Kidney epithelial cell (primary cell): ENCODE measurements around the gene ZNF280D. TPM values are rescaled to one million over a fixed set of nuclear protein-coding genes. Genes with fewer than 3 reads are reported as not detected.

Experiments
- DNase-seq: peaks from one replicate; pipeline ENCODE4 v3.0.0-alpha.2; 2010; ENCODE audit warnings: low read depth
- H3K27me3 ChIP-seq: 2 replicates; pipeline ENCODE4 v1.6.0; 2011; ENCODE audit warnings: low read length; ENCODE audit not compliant: control insufficient read depth, insufficient read depth
- H3K36me3 ChIP-seq: 2 replicates; pipeline ENCODE4 v1.5.1; 2011; ENCODE audit warnings: low read length; ENCODE audit not compliant: control insufficient read depth, insufficient read depth
- H3K4me3 ChIP-seq: 2 replicates; pipeline ENCODE4 v1.5.1; 2011; ENCODE audit warnings: low read depth, mild to moderate bottlenecking, control low read depth, low read length
- total RNA-seq: library from RNA; depleted of rRNA; stranded (reverse); fragments of >200 nt; gene quantifications from 2 replicates; pipeline ENCODE4 v1.2.3, GENCODE V29; 2015
- TF ChIP-seq, protein P1 (sequence below): IDR thresholded peaks from 2 replicates; pipeline ENCODE4 v1.5.1; 2011; ENCODE audit warnings: mild to moderate bottlenecking, moderate library complexity, low read length, control low read depth, inconsistent platforms; ENCODE audit not compliant: insufficient read depth, poor library complexity, severe bottlenecking

The ZNF280D gene
- total RNA-seq, 1 donor from 2014 or later, result 13.3 TPM

GRCh38 chr15:56776839-56777238, 43.5 kb upstream of the ZNF280D start:
- Histone ChIP-seq H3K27me3 (no peaks in the 10 kb centered on the region), H3K4me3 (no peak overlapping the region), H3K36me3 (no peaks in the 10 kb centered on the region)
- TF ChIP-seq, protein P1, sequence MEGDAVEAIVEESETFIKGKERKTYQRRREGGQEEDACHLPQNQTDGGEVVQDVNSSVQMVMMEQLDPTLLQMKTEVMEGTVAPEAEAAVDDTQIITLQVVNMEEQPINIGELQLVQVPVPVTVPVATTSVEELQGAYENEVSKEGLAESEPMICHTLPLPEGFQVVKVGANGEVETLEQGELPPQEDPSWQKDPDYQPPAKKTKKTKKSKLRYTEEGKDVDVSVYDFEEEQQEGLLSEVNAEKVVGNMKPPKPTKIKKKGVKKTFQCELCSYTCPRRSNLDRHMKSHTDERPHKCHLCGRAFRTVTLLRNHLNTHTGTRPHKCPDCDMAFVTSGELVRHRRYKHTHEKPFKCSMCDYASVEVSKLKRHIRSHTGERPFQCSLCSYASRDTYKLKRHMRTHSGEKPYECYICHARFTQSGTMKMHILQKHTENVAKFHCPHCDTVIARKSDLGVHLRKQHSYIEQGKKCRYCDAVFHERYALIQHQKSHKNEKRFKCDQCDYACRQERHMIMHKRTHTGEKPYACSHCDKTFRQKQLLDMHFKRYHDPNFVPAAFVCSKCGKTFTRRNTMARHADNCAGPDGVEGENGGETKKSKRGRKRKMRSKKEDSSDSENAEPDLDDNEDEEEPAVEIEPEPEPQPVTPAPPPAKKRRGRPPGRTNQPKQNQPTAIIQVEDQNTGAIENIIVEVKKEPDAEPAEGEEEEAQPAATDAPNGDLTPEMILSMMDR, result no peak
- DNase-seq, result no peak

GRCh38 chr15:56775641-56776040, 42.3 kb upstream of the ZNF280D start:
- H3K36me3 ChIP-seq, result no peaks in the 10 kb centered on the region
- H3K4me3 ChIP-seq, result no peak overlapping the region
- no peak for DNase-seq
- TF ChIP-seq, protein P1, result no peak
- H3K27me3 ChIP-seq, result no peaks in the 10 kb centered on the region

- no peak overlapping the region for H3K4me3 ChIP-seq
- H3K36me3 ChIP-seq, result no peaks in the 10 kb centered on the region
- DNase-seq, result no peak
- H3K27me3 ChIP-seq, result no peaks in the 10 kb centered on the region
- TF ChIP-seq, protein P1, result no peak
Measured at GRCh38 chr15:56774356-56774755, 41.0 kb upstream of the ZNF280D start.

GRCh38 chr15:56772868-56773639, 39.7 kb upstream of the ZNF280D start:
- TF ChIP-seq, protein P1, result no peak
- no peaks in the 10 kb centered on the region for H3K27me3 ChIP-seq
- H3K4me3 ChIP-seq, result no peak overlapping the region
- H3K36me3 ChIP-seq, result no peaks in the 10 kb centered on the region
- DNase-seq, result no peak

DNA sequence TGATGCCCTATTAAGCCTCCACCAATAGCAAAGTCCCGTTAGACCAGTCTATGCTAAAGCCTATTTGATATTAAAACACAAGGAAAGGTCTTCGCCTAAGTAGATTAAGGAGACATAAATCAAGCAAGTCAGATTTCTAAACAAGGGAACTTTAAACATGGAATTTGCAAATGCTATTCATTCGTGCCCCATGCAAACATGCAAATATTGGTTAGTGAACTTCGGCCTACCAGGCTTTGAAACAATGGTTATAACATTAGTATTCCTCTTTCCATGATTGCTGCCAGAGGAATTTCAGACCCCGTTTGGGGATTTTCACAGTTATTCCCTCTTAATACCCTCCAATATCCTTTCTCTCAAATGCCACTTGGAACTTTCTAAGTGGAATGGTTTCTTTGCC, 36.9 kb upstream of the ZNF280D start:
- no peaks in the 10 kb centered on the region for H3K36me3 ChIP-seq
- no peak for DNase-seq
- H3K27me3 ChIP-seq, result no peaks in the 10 kb centered on the region
- H3K4me3 ChIP-seq, result no peak overlapping the region
- TF ChIP-seq, protein P1, result no peak

DNA sequence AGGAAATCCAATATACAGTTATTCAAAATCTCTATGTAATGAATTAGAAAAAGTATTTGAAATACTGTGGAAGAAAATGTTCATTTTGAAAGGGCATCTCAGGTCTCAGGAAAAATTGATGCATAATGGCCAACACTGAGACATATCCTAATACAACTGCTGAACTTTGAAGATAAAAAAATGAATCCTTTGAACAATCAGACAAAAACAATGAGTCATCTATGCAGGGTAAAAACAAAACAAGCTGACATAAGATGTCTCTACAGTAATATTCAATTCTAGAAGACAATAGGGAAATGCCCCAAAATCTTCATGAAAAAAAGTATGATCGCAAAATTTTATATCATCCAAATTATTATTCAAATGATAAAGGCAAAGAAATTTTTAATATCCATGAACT, 34.0 kb upstream of the ZNF280D start:
- DNase-seq, result no peak
- Histone ChIP-seq H3K27me3 (no peaks in the 10 kb centered on the region), H3K4me3 (no peak overlapping the region), H3K36me3 (no peaks in the 10 kb centered on the region)
- TF ChIP-seq, protein P1, result no peak
